Renal cortex interstitium (tissue), 3 donors: ENCODE data around the gene JAKMIP1. TPM values are rescaled to one million over a fixed set of nuclear protein-coding genes. Genes with fewer than 3 reads are reported as not detected.

Experiments
- polyA plus RNA-seq, 3 donors: library from polyadenylated mRNA; unstranded; fragments of 120-200 nt; gene quantifications; one replicate each; pipeline ENCODE4 v1.2.1, GENCODE V29; 2013; ENCODE audit not compliant: insufficient read length in 3 of 3

Gene JAKMIP1
- polyA plus RNA-seq, 3 donors: 0.09 to 0.14 TPM; not detected in 1

Other genes starting within 250 kb of the JAKMIP1 start
- under 1 TPM in 1 of 3 donors, not detected in 2; 0.03 TPM for gene C4orf50, start 182.1 kb downstream of the JAKMIP1 start, polyA plus RNA-seq
- gene WFS1, start 69.3 kb upstream of the JAKMIP1 start, polyA plus RNA-seq: 10 to 100 TPM; 20.1 to 29.3 (median 29.3) TPM